ENCODE data around the gene BLOC1S2. TPM values are rescaled to one million over a fixed set of nuclear protein-coding genes. Genes with fewer than 3 reads are reported as not detected.

Gene BLOC1S2
- total RNA-seq, 1 experiment from 2014 or later, result 54.1 TPM

DNA sequence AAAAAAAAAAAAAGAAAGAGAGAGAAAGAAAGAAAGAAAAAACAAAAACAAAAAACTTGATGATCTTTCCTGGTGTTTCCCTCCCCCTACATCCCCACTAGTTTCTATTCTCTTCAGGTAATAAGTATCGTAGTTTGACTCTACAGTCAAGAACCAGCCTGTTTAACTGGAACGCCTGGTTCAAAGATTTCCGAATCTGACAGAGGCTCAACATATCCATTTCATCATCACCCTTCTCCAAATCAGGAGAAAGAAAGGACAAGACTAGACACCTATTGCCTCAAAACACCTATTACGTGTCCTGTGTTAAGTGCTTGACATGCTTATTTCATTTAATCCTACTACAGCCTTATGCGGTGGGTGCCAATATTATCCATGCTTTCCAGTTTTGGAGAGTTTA is 20.4 kb upstream of the BLOC1S2 start:
- Mint-ChIP-seq H3K27me3 (ENCODE audit: low read depth) (peaks cover 16% of the 10 kb centered on the region), H3K27ac (no peak overlapping the region), H3K4me1 (peaks cover 11% of the 10 kb centered on the region), H3K36me3 (peaks cover 1% of the 10 kb centered on the region; the same call in 1 of the 2 replicates), H3K4me3 (no peak overlapping the region), H3K9me3 (peaks cover 2% of the 10 kb centered on the region; the same call in 1 of the 2 replicates)
- CTCF ChIA-PET, result no interaction called here
- DNase-seq (ENCODE audit: low spot score) (no peak), ATAC-seq (no peak)
- TF ChIP-seq, protein P1, sequence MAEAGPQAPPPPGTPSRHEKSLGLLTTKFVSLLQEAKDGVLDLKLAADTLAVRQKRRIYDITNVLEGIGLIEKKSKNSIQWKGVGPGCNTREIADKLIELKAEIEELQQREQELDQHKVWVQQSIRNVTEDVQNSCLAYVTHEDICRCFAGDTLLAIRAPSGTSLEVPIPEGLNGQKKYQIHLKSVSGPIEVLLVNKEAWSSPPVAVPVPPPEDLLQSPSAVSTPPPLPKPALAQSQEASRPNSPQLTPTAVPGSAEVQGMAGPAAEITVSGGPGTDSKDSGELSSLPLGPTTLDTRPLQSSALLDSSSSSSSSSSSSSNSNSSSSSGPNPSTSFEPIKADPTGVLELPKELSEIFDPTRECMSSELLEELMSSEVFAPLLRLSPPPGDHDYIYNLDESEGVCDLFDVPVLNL (CRISPR knock-in tag; IDR thresholded peaks at IDR 0.05; ENCODE audit: borderline replicate concordance, low read depth), result no peak
- TF ChIP-seq, protein P2, sequence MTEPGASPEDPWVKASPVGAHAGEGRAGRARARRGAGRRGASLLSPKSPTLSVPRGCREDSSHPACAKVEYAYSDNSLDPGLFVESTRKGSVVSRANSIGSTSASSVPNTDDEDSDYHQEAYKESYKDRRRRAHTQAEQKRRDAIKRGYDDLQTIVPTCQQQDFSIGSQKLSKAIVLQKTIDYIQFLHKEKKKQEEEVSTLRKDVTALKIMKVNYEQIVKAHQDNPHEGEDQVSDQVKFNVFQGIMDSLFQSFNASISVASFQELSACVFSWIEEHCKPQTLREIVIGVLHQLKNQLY (CRISPR knock-in tag; IDR thresholded peaks at IDR 0.05), result no peak
- TF ChIP-seq RELA (CRISPR knock-in tag; IDR thresholded peaks at IDR 0.05; ENCODE audit: borderline replicate concordance) (no peak), CREB1 (CRISPR knock-in tag; IDR thresholded peaks at IDR 0.05) (no peak), JAZF1 (CRISPR knock-in tag; IDR thresholded peaks at IDR 0.05) (no peak), GTF2I (CRISPR knock-in tag; conservative IDR thresholded peaks at IDR 0.05) (no peak), FOXJ3 (CRISPR knock-in tag; IDR thresholded peaks at IDR 0.05; ENCODE audit: borderline replicate concordance) (no peak), GABPB1 (CRISPR knock-in tag; IDR thresholded peaks at IDR 0.05) (no peak), ZNF671 (CRISPR knock-in tag; IDR thresholded peaks at IDR 0.05) (no peak), ZNF263 (CRISPR knock-in tag; IDR thresholded peaks at IDR 0.05; ENCODE audit: low read depth) (no peak)
- TF ChIP-seq, protein P3, sequence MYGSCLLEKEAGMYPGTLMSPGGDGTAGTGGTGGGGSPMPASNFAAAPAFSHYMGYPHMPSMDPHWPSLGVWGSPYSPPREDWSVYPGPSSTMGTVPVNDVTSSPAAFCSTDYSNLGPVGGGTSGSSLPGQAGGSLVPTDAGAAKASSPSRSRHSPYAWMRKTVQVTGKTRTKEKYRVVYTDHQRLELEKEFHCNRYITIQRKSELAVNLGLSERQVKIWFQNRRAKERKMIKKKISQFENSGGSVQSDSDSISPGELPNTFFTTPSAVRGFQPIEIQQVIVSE (CRISPR knock-in tag; IDR thresholded peaks at IDR 0.05; ENCODE audit: borderline replicate concordance), result no peak
- TF ChIP-seq, protein P4, sequence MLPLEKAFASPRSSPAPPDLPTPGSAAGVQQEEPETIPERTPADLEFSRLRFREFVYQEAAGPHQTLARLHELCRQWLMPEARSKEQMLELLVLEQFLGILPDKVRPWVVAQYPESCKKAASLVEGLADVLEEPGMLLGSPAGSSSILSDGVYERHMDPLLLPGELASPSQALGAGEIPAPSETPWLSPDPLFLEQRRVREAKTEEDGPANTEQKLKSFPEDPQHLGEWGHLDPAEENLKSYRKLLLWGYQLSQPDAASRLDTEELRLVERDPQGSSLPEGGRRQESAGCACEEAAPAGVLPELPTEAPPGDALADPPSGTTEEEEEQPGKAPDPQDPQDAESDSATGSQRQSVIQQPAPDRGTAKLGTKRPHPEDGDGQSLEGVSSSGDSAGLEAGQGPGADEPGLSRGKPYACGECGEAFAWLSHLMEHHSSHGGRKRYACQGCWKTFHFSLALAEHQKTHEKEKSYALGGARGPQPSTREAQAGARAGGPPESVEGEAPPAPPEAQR (CRISPR knock-in tag; IDR thresholded peaks at IDR 0.05), result no peak
- TF ChIP-seq, protein P5, sequence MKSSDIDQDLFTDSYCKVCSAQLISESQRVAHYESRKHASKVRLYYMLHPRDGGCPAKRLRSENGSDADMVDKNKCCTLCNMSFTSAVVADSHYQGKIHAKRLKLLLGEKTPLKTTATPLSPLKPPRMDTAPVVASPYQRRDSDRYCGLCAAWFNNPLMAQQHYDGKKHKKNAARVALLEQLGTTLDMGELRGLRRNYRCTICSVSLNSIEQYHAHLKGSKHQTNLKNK (CRISPR knock-in tag; IDR thresholded peaks at IDR 0.05), result no peak
- TF ChIP-seq, protein P6, sequence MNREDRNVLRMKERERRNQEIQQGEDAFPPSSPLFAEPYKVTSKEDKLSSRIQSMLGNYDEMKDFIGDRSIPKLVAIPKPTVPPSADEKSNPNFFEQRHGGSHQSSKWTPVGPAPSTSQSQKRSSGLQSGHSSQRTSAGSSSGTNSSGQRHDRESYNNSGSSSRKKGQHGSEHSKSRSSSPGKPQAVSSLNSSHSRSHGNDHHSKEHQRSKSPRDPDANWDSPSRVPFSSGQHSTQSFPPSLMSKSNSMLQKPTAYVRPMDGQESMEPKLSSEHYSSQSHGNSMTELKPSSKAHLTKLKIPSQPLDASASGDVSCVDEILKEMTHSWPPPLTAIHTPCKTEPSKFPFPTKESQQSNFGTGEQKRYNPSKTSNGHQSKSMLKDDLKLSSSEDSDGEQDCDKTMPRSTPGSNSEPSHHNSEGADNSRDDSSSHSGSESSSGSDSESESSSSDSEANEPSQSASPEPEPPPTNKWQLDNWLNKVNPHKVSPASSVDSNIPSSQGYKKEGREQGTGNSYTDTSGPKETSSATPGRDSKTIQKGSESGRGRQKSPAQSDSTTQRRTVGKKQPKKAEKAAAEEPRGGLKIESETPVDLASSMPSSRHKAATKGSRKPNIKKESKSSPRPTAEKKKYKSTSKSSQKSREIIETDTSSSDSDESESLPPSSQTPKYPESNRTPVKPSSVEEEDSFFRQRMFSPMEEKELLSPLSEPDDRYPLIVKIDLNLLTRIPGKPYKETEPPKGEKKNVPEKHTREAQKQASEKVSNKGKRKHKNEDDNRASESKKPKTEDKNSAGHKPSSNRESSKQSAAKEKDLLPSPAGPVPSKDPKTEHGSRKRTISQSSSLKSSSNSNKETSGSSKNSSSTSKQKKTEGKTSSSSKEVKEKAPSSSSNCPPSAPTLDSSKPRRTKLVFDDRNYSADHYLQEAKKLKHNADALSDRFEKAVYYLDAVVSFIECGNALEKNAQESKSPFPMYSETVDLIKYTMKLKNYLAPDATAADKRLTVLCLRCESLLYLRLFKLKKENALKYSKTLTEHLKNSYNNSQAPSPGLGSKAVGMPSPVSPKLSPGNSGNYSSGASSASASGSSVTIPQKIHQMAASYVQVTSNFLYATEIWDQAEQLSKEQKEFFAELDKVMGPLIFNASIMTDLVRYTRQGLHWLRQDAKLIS (CRISPR knock-in tag; IDR thresholded peaks at IDR 0.05; ENCODE audit: borderline replicate concordance), result no peak
- TF ChIP-seq, protein P7, sequence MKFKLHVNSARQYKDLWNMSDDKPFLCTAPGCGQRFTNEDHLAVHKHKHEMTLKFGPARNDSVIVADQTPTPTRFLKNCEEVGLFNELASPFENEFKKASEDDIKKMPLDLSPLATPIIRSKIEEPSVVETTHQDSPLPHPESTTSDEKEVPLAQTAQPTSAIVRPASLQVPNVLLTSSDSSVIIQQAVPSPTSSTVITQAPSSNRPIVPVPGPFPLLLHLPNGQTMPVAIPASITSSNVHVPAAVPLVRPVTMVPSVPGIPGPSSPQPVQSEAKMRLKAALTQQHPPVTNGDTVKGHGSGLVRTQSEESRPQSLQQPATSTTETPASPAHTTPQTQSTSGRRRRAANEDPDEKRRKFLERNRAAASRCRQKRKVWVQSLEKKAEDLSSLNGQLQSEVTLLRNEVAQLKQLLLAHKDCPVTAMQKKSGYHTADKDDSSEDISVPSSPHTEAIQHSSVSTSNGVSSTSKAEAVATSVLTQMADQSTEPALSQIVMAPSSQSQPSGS (CRISPR knock-in tag; IDR thresholded peaks at IDR 0.05; ENCODE audit: borderline replicate concordance, low read depth), result no peak
- TF ChIP-seq, protein P8, sequence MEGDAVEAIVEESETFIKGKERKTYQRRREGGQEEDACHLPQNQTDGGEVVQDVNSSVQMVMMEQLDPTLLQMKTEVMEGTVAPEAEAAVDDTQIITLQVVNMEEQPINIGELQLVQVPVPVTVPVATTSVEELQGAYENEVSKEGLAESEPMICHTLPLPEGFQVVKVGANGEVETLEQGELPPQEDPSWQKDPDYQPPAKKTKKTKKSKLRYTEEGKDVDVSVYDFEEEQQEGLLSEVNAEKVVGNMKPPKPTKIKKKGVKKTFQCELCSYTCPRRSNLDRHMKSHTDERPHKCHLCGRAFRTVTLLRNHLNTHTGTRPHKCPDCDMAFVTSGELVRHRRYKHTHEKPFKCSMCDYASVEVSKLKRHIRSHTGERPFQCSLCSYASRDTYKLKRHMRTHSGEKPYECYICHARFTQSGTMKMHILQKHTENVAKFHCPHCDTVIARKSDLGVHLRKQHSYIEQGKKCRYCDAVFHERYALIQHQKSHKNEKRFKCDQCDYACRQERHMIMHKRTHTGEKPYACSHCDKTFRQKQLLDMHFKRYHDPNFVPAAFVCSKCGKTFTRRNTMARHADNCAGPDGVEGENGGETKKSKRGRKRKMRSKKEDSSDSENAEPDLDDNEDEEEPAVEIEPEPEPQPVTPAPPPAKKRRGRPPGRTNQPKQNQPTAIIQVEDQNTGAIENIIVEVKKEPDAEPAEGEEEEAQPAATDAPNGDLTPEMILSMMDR (IDR thresholded peaks at IDR 0.05), result no peak
- TF ChIP-seq, protein P9, sequence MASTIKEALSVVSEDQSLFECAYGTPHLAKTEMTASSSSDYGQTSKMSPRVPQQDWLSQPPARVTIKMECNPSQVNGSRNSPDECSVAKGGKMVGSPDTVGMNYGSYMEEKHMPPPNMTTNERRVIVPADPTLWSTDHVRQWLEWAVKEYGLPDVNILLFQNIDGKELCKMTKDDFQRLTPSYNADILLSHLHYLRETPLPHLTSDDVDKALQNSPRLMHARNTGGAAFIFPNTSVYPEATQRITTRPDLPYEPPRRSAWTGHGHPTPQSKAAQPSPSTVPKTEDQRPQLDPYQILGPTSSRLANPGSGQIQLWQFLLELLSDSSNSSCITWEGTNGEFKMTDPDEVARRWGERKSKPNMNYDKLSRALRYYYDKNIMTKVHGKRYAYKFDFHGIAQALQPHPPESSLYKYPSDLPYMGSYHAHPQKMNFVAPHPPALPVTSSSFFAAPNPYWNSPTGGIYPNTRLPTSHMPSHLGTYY (CRISPR knock-in tag; IDR thresholded peaks at IDR 0.05), result no peak
- POLR2A ChIA-PET, result no interaction called here
